GM18526 (cell line): ENCODE results near the gene LDAF1.

ENCODE experiments used
- POLR2A ChIP-seq: IDR thresholded peaks from 3 replicates; pipeline ENCODE4 v1.6.1; 2011; ENCODE audit not compliant: insufficient read length; ENCODE audit errors: extremely low read depth

LDAF1 gene

DNA sequence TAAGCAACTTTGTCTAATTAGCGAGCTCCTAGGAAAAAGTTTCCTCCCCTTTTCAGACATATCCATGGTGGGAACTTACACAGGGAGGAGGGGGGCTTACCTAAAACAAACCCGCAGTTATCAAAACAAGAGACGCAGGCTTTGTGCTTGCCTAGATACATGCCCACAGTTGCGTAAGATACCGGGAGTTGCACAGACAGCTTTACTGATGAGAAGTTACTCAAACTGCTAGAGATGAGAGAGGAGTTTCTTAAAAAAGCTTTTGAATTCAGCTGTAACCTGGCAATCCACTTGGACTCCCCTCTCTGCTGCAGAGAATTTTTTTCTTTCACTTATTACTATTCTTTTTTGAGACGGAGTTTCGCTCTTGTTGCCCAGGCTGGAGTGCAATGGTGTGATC, 59.7 kb downstream of the LDAF1 start:
- TF ChIP-seq POLR2A = no peak

DNA sequence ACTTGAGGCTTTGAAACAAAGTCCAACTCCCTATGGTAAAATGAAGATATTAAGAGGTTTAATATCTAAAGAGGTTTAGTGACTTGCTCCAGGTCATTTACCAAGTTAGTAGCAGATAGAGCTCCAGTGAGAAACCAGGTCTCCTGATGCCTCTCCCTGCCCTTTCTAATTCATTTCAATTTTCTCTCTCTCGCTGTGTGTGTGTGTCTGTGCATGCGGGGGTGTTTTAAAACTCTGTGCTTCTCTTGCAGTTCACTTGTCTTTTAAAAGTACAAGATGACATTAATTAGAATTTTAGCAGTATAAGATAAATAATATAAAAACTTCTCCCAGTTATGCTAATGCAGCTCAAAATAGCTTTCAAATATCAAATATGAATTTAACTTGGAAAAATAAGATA, 61.1 kb downstream of the LDAF1 start:
- TF ChIP-seq POLR2A = no peak

GRCh38 chr16:21222495-21223337, 64.2 kb downstream of the LDAF1 start:
- TF ChIP-seq POLR2A = no peak

DNA sequence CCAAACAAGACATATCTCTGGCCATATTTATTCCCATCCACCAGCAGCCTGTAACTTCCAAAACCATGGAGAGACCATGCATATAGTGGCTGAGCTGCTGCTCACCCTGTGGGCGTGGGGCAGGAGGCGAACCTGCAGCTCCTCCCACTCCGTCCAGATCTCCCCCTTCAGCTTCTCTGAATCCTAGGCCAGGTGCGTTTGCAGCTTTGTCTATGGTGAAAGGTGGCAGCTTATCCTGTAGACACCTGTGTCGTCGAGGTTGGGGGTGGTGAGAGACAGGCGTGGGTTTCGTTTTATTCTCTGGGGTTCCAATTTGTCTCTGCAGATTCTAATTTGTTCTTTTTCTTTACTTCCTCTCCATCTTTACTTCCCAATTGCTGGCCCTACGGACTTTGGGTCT, 65.3 kb downstream of the LDAF1 start:
- TF ChIP-seq POLR2A = no peak

DNA sequence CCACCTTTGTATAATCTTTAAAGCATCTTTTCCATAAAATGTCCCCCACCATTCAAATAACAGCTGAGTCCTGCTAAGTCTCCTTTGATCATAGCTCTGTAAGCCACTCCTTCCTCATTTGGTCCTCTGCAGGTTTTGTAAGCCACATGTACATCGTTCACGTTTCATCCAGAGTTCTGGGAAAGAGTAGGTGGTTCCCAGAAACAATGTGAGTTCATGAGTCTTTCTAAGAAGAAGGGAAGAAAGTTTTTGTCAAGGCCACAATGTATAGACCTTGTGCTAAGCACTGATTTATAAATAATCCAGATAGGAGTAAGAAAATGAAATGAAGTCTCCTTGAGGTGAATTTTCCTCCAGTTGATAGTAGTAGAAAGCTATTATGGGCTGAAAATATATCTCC, 66.3 kb downstream of the LDAF1 start:
- no peak for TF ChIP-seq POLR2A

DNA sequence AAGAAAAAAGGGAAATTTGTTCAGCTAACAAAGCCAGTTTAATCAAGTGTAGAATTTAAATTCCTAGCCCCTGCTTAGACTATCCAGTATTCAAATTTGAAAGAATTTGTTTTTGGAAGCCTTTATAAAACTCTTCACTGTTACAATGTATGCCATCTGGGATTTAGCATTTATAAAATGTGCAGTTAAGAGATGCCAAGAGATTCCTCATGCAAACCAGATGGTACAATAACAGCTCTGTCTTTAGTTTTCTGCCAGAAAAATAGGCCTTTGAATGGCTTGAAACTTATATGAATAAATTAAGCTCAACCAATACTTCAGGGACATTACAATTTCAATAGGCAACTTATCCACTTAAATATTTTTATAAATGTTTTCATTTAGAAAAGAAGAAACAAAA, 68.3 kb downstream of the LDAF1 start:
- TF ChIP-seq POLR2A = no peak

GRCh38 chr16:21227866-21228265, 69.4 kb downstream of the LDAF1 start:
- no peak for TF ChIP-seq POLR2A

- no peak for TF ChIP-seq POLR2A
Observed at GRCh38 chr16:21228361-21228872, 69.9 kb downstream of the LDAF1 start.
